CMK (cell line): ENCODE data around the gene SUSD6.
"Not testable (repeated sequence)": the region's sequence is repeated elsewhere in the genome, so short reads cannot be mapped to it uniquely, and the experiment has no call there.

Experiments
- DNase-seq: peaks from one replicate; pipeline ENCODE4 v3.0.0-alpha.2; 2010; ENCODE audit warnings: low read depth

SUSD6 gene

DNA sequence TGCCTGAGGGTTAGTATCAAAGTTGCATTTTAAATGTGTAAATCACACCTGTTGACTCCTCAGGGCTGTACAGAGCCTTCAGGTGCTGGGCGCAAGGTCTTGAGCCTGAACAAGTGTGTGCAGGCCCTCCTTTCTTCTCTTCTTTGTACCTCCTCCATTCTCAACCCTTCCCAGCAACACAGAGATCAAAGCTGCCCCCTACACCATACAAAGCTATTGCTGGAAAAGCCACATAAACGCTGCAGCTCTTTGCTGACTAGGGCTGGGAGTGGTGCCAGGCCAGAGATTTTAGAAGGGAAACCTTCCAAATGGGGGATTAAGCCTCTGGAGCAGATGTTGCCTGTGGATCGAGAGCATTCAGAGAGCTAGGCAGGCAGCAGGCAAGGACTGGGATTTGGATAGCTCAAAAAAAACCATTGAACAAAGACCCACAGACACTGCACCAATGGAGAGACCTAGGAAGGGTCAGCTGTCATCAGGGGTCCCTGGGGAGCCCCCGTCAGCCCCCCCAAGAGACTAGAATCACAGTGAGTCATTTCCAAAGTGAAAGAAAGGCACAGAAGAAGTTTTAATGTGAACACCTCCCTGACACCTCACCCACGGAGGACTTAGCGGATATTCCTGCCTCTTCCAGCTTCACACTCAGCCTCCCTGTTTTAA lies 18.2 kb upstream of the SUSD6 start:
- no peak for DNase-seq

DNA sequence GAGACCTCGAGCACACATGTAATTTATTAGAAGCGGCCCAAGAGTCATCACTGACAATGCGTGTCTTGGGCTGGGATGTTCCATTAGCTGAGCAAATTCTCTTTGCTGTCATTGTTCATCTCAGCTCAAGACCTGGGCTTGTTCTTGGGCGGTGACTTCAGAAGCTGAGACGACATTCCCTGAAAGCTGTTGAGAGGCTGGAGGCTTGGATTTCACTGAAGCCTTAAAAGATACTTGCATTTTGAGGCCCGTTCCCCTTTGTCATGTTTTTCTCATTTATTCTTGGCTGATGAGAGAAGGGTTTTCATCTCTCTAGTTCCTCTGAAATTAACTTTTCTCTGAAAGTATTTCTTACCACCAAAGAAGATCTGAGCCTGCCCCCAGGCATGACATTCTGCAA lies 16.6 kb upstream of the SUSD6 start:
- DNase-seq = no peak

DNA sequence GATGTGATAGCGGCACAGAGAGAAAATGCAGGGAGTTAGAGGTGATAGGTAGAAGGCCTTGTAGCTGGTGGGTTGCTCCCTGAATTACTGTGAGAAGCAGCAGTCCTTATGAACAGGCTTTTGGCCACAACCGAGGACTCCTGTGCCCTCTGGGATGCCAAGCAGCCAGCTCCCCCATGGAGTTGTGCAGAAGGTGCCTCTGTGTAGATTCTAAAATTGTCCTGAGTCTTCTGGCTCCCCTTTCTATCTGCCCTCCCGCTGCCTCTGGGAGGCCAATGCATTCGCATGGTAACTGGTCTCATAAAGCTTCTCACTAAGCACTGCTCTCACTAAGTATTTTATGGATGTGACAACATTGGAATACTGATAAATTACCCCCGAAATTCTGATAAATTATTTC lies 16.1 kb upstream of the SUSD6 start:
- no peak for DNase-seq

DNA sequence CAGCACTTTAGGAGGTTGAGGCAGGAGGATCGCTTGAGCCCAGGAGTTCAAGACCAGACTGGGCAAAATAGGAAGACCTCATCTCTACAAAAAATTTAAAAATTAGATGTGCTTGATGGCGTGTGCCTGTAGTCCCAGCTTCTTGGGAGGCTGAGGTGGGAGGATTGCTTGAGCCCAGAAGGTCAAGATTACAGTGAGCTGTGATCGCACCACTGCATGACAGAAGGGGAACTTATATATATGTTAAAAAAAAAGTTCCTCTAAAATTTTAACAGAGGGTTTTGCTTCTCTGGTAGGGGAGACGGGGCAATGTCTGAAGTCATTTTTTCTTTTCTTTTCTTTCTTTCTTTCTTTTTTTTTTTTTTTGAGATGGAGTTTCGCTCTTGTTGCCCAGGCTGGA lies 12.0 kb upstream of the SUSD6 start:
- not testable (repeated sequence) for DNase-seq

DNA sequence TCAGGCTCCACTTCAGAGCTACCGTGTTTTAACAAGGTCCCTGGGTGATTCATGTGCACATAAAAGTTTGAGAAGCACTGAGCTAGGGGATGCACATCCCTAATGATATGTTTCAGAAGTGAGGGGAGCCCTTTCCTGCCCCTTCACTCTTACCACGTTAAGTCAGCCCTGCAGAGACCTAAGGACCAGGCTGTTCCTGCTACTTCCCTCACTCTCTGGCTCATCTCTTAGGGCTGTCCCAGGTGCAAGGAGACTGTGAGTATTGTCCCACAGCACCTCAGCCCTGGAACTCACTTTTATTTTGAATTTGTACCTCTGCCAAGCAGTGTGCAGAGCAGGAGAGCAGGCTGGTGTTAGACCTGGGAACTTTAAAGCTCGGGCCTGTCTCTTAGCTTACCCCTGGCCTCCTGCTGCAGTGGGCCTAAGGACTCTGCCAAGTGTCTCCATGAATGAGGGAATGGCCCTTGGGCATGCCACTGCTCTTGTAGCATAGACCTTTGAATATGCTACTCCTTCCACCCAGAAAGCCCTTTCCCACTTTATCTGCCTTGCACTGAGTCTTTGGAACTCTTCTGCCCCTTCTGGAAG lies 11.0 kb upstream of the SUSD6 start:
- DNase-seq = no peak

DNA sequence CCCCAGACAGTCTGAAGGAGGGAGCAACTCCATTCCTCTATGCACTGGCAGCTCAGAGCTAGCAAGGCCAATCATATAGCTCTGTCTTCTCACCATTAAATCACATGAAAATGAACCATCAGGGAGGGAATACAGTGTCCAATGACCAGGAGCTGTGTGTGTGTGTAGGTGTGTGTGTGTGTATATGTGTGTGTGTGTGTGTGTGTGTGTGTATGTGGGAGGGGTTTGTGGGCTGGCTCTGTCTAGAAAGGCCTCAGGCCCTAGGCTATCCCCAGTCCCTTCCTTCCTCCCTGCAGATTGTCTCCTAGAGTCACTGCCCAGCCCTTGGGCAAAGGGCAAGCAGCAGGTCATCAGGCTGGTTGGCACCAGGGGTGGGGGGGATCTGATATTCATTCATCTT lies 5.7 kb upstream of the SUSD6 start:
- no peak for DNase-seq

DNA sequence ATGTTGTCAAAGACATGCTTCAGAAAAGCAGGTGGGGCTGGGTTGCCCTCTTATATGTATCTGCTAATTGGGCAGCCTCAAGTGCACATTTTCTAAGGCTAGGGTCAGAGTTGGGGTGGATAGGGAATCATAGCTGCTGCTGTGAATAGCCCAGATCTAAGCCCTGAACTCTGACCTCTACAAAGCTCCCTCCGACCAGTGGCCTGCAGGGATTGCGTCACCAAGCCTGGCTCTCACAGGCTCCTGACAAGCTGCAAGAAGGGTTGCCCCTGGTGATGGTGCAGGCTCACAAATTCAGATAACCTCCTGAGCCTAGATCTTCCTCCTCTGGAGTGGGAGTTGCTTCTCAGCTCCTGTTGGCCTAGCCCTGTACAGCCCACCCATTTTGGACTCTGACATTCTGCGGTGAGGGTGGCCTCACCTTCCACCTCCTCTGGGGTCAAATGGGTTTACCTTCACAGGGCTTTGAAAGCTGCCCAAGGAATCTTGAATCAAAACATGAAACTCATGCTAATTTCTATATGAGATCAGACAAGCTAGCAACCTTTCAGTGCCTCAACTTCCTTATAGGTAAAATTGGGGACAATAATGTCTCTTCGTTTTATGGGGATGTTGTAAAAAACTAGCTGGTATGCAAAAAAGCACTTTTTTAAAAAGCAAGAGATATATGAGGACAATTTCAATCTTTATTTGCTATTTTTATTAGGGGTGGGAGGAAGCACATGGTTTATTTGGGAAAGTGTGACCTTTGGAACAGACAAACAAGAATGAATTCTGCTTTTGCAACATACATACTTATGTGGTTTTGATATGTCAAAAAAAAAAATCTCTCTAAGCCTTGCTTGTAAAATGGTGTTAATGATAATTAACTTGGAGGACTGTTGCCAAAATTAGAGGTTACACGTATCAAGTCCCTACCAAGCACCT lies 4.9 kb upstream of the SUSD6 start:
- no peak for DNase-seq

DNA sequence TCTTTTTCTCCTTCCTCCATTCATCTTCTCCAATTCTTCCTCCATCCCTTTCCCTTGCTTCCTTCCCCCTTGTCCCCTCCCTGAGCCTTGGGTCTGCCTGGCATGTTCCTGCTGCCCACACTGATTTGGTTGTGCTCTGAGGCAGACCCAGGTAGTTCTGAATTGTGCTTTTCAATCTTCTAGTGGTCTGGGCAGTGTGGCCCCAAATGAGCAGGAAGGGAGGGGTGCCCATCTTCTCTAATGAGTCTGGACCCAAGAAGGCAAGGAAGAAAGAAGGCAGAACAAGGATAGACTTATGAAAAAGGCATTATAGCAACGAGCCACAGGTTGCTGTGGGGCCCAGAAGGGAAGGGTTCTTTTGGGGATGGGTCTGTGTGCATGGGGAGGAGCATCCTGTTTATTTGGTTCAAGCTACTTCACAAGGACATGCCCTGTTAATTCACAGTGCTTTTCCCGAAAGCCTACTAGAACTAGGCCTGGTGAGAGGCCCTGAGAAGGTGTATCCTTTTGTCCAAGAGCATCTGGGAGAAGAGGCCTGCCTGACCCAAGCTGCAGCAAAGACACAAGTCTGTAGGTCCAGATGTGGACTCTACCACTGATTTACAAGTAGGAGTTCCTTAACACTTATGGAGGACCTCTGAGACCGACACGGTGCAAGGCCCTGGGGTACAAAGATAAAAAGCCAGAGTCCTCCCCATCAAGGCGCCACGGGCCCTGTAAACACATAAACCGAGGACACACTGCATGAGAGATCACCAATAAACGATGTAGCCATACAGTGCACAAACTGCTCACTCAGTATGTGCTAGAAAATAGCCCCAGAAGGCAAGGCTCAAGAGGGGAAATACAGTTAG lies 1.1 kb upstream of the SUSD6 start:
- no peak for DNase-seq

DNA sequence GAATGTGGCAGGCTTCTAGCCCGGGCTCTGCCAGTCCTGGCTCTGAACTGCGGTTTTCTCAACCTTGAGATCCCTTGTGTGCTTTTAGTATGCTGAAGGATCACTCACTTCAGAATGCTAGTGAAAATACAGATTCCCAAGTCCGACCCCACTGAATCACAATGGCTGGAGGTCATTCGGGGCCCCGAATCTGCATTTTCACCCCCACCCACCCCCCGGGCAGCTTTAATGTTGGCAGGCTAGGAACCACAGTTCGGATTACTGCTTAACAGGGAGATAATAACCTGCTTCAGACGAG lies 573 bp upstream of the SUSD6 start:
- no peak for DNase-seq

DNA sequence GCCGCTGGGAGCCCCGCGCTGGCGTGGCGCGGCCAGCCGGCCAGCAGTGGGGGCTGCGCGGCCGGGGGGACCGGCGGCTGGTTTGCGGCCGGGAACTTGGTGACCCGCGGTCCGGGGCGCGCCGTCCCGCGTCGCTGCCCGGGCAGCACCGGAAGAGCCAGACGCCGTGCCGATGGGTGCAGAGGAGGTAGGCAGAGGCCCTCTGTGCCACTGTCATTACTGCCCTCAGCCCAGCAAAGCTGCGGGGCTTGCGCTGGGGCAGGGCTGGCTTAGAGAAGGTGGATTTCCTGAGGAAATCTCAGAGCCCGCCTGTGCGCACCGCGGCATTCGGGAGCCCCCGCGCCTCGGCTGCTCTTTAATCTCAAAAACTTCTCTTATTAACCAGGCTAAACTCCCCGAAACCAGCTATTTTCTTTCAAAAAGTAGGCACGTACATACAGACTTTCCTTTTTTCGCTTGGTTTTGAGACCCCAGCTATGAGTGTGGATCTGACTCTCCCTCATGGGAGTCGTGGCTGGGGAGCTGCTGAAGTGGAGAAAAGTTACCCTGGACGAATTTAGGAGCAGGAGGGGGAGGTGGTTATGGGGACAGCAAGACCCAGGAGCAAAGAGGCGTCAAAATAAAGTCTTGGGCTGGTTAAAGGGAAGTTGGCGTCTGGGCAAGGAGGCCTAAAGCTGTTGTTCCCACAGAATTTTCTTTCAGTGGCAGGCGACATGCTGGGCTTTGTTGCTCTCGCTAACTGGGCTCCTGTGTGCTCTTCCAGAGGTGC lies 802 bp downstream of the SUSD6 start:
- DNase-seq = no peak

DNA sequence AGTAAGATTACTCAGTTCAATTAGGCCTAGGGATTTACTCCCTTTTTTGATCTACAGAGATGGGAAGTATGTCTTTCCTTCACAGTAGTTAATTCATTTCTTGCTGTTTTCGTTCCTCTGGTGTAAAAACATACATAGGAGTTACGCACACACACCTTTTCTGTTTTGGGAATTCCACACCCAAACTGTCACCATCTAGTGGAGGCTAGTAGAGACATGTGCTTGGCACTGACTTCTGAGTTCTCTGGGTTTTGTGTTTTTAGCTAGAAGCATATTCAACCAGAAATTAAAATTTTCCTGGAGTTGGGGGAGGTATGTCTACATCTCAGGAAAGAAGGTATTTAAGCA lies 1.4 kb downstream of the SUSD6 start:
- no peak for DNase-seq

DNA sequence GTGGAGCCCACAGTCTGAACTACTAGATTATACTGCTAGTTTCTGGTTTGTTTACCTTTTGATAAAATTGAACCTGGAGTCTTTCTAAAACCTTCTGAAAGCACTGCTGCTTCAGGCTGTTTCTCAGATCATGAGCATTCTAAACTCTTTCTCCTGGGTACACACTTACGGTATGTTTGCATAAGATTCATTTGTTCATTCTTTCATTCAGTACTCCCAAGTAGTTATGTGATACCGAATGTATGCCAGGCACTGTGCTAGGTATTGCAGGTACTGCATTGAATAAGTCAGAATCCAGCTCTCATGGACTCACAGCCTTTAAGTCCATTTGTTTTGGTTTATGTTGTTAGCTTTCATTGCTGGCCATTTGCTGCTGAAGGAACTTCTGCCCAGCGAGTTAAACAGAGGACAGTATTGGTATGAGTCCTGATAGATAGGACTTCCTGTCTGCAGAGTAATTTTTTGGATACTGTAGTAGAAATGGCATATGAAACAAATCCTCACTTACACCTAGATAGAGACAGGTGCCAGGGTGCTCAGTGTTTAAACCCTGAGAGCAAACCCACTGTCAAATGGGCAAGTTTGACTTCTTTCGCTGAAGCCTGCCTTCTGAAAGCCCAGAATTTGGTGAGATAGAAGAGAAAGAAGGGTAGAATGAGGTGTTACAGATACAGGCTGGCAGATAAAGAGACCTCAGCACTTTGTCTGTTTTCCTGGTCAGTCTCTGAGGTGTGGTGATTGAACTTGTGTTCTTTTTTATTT lies 2.1 kb downstream of the SUSD6 start:
- DNase-seq = no peak

DNA sequence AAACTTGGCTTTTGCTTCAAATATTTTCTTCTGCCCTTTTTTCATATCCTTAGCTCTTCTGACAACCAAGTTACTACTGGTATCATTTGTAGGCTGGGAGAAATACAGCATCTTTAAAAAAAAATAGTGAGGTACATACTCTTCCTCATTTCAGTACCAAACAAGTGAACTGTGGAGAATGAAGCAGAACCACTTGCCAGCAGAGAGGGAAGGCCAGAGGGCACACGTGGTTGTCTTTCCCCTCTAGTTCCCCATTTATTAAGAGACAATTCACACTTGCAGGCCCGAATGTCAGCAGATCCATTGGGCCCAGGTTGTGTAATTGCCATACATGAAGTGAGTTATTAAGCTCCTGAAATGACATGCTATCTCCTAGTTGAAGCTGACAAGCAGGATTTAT lies 3.2 kb downstream of the SUSD6 start:
- DNase-seq = no peak

DNA sequence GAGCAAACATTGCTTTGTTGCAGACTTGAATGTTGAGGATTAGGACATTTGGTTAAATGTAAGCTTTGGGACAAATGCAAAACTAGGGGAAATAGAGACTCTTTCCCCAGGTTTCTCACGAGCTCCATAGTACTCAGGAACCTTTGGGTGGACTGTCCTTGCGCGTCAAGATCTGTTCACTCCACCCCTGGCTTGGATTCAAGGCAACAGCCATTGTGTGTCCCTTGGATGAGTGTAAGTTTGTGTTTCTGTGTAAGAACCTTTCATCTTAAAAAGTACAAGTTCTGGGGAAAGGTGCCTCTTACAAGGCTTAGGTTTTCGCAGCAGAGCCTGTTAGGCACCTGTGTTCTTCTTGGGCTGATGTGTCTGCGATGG lies 3.7 kb downstream of the SUSD6 start:
- no peak for DNase-seq

DNA sequence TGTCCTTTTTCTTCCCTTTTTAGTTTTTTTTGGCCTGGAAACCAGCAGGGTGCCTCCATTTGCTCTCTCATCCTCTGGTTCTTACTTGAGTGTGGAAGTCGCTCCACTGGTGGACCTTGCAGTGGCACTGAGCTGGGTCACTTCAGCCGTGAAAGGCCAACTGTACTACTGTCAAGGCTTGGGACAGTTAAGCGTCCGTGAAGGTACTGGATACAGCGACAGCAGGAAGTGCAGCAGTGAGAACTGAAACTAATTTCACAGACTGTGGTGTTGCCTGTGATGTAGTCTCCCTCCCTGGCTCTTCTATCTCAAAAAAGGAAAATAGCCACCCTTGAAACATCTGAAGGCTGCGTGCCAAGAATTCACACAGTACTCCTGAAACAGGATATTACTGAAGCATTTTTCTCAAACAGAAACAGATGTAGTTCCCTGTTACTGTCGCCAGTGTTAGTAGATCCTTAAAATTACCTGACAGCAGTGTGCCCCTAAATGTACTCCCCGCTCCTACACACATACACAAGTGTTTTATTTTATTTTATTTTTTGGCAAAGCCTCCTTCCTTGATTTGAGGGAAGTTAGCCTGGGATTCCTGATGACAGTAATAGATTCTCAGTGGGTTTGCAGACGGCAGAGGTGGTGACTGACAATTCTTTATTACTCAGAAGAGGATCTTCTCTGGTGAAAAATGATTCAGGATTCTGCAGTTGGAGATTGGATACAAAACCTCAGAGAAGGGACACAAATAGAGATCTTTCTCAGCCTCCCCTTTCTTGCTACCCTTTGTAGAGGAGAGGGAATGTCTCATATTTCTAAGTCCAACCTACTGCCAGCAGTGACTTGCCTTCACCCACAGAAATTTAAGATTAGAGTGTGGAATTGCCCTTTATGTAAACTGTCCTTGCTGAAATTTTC lies 4.4 kb downstream of the SUSD6 start:
- DNase-seq = no peak

DNA sequence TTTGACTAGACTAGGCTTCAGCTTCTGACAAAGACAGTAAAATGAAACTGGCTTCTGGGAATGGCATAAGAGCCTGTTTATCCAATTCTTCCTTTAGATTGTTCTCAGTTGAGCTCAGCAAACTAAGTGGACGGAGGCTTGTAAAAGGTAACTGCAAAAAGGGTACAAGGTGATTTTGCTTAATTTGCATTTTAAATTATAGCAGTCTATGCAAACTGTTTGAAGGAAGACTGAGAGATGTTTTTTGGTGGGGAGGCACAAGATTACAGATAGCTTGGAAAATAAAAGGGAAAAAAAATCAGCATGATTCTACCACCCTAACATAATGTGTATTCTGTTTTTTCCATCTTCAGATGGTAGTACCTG lies 5.0 kb downstream of the SUSD6 start:
- DNase-seq = no peak

DNA sequence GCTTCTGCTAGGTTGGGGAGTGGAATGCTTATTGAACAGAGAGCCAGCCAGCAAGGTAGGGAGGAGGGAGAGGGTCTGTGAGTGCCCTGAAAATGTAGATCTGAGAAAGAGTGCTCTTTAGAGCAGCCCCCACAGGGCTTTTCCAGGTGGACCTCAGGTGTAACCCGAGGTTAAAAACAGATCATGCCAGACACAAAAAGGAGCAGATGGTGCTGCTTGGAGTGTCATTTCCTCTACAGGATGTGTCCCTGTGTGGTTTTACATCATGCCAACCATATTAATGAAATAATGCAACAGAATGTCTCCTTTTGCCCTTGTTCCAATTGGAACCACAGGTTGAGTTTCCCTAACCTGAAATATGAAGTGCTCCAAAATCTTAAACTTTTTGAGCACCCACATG lies 6.4 kb downstream of the SUSD6 start:
- no peak for DNase-seq

DNA sequence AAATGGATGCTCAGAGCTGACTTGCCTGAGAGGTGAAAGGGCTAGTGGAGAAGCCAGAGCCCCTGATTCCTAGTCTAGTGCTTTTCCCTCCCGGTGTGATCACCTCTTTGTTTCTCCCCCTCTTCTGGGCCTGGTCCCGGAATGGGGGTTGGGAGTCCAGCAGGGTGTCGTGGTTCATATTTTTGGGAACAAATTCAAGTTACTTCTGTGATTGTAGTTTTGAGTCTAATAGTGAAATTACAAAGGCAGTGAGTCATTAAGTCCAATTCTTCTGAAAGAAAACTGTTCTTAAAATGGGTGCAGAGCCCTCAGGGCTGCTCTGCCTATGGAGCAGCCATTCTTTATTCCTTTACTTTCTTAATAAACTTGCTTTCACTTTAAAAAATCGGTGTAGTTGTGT lies 7.6 kb downstream of the SUSD6 start:
- no peak for DNase-seq

DNA sequence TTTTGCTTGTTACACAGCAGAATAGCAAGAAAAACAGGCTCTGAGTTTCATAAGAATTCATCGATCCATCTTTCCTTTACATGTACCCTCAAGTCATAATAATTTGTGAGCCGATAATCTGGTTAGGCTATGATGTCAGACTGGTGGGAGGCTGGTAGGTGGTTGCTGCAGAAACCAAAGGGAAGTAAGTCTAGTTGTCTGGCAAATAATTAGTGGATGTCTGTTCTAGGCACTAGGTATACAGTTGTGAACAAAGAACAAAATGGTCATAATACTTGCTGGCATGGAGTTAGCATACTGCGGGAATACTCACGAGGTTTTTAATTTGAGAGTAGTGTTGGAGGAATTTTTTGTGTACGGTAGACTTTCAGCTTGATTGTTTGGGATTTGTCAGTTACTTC lies 8.8 kb downstream of the SUSD6 start:
- no peak for DNase-seq

DNA sequence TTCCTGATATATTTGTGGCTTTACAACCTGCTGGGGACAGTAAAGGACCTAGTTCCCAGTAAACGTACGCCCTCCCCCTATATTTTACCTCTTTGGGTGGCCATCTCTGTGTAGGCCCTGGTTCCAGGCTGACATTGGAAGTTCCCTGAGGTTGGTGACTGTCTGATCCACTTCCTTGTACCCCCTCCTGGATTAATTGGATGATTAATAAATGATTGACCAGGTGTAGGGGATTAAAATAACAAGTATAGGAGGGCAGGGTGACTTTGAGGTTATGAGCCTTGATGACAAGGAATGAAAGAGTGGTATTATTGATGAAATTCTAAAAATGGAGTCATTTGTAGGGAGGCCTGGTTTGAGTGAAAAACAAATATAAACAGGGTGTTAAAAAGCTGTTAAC lies 9.6 kb downstream of the SUSD6 start:
- no peak for DNase-seq
